ENCODE results near the gene CACNB2.

DNA sequence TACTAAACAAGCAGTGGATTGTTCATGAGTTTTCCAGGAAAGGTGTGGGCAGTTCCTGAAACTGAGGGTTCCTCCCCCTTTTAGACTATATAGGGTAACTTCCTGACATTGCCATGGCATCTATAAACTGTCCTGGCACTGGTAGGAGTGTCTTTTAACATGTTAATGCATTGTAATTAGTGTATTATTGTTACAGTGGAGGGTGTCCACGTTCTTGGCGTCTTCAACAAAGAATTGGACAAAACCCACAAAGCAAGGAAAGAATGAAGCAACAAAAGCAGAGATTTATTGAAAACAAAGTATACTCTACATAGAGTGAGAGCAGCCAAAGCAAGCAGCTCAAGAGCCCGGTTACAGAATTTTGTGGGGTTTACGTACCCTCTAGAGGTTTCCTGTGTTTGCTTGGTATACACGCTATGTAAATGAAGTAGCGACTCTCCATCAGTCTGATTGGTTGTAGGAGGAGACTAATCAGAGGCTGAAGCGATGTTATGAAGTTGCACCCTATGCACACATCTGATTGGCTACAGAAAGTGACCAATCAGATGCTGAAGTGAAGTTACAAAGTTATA lies 335.9 kb downstream of the CACNB2 start:
- TF ChIP-seq TAF1 (IDR thresholded peaks at IDR 0.05; ENCODE audit: low read depth, low read length) (no peak), SPI1 (IDR thresholded peaks at IDR 0.05; ENCODE audit: low read depth, low read length) (no peak), POLR2A (IDR thresholded peaks at IDR 0.05; ENCODE audit: low read depth, low read length) (no peak)
